ENCODE measurements around the gene DBX1. TPM values are rescaled to one million over a fixed set of nuclear protein-coding genes. Genes with fewer than 3 reads are reported as not detected.

DBX1 gene
- polyA plus RNA-seq, 2 of the 4 experiments (the other 2 are of a cell fraction), result not detected

DNA sequence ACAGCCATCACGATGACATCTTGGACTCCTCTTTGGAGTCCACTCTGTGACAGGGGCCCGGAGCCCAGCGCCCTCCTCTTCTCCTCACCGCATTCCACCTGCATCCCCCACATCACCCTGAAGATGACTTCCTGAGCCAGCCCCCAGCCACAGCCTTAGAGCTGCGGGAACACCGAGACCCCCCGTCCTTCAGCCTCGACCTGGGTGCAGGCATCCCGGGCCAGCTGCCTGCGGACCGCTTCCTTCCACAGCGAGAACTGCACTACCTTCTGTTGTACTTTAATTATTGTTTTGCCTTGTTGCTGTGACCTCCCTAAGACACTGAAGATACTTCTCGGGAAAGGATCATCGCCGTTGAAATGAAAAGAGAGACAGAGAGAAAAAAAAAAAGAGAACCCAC lies 42.1 kb downstream of the DBX1 start:
- Histone ChIP-seq H3K4me3 (no peak overlapping the region), H3K4me2 (no peak overlapping the region), H3K9me3 (no peaks in the 10 kb centered on the region), H3K27ac (no peak overlapping the region), H3K4me1 (peaks cover 5% of the 10 kb centered on the region)
- TF ChIP-seq KDM5A (IDR thresholded peaks at IDR 0.05) (no peak), FOXS1 (CRISPR knock-in tag; IDR thresholded peaks at IDR 0.05) (no peak), EHMT2 (IDR thresholded peaks at IDR 0.05; ENCODE audit: low read depth) (no peak), SMC3 (IDR thresholded peaks at IDR 0.05) (no peak), ZFP36 (IDR thresholded peaks at IDR 0.05; ENCODE audit: borderline replicate concordance, partially characterized antibody) (no peak), JUNB (IDR thresholded peaks at IDR 0.05) (no peak), HEYL (CRISPR knock-in tag; IDR thresholded peaks at IDR 0.05) (no peak), HOXB13 (CRISPR knock-in tag; IDR thresholded peaks at IDR 0.05; ENCODE audit: low read depth) (no peak), PHF8 (IDR thresholded peaks at IDR 0.05; ENCODE audit: borderline replicate concordance, low read depth) (no peak)
- TF ChIP-seq, protein P1, sequence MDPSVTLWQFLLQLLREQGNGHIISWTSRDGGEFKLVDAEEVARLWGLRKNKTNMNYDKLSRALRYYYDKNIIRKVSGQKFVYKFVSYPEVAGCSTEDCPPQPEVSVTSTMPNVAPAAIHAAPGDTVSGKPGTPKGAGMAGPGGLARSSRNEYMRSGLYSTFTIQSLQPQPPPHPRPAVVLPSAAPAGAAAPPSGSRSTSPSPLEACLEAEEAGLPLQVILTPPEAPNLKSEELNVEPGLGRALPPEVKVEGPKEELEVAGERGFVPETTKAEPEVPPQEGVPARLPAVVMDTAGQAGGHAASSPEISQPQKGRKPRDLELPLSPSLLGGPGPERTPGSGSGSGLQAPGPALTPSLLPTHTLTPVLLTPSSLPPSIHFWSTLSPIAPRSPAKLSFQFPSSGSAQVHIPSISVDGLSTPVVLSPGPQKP (IDR thresholded peaks at IDR 0.05; ENCODE audit: low read depth, low read length), result no peak
- TF ChIP-seq, protein P2, sequence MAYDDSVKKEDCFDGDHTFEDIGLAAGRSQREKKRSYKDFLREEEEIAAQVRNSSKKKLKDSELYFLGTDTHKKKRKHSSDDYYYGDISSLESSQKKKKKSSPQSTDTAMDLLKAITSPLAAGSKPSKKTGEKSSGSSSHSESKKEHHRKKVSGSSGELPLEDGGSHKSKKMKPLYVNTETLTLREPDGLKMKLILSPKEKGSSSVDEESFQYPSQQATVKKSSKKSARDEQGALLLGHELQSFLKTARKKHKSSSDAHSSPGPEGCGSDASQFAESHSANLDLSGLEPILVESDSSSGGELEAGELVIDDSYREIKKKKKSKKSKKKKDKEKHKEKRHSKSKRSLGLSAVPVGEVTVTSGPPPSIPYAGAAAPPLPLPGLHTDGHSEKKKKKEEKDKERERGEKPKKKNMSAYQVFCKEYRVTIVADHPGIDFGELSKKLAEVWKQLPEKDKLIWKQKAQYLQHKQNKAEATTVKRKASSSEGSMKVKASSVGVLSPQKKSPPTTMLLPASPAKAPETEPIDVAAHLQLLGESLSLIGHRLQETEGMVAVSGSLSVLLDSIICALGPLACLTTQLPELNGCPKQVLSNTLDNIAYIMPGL (CRISPR knock-in tag; IDR thresholded peaks at IDR 0.05; ENCODE audit: borderline replicate concordance), result no peak
- WGBS (ENCODE audit: missing lambda C conversion rate), result 94% methylated on average over 15 of the region's 15 CpGs
- ChIA-PET POLR2A (no interaction called here), CTCF (interaction anchor here (0.6 to 11.7 kb wide), 7 partner anchors 8 to 564 kb away, joined by 3 to 150 read pairs (median 6); no protein-coding TSS in a partner anchor)
- FAIRE-seq (no peak), DNase-seq (ENCODE audit: low read depth in 1 of 2, low spot score in 1 of 2) (no peak), ATAC-seq (no peak)

DNA sequence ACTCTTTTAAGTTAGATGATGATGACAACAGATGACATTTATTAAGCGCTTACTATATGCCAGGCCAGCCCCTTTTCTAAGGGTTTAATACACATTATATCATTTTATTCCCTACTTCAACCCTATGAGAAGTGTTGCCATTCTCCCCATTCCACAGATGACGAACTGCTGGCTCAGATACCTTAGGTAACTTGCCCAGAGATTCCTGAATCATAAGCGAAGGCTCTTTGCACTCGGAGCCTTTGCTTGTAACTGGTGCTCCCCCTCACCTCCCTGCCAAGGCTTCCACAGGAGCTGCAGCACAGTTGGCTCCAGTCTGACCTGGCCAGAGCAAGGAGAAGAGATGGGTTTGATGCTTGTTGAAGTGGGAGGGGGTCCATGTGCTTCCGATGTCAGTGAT lies 43.0 kb downstream of the DBX1 start:
- H3K27ac ChIP-seq, result no peak overlapping the region
- ChIA-PET POLR2A (no interaction called here), CTCF (interaction anchor here (0.5 to 11.7 kb wide), 8 partner anchors 9 to 563 kb away, joined by 3 to 150 read pairs (median 5); no protein-coding TSS in a partner anchor)
- ATAC-seq, result no peak
- WGBS (ENCODE audit: missing lambda C conversion rate), result 87% methylated on average over 5 of the region's 5 CpGs
- no peak for FAIRE-seq
- H3K9me3 ChIP-seq, result no peaks in the 10 kb centered on the region
- no peak overlapping the region for H3K4me2 ChIP-seq
- TF ChIP-seq TP53 (CRISPR knock-in tag; IDR thresholded peaks at IDR 0.05) (no peak), PHF8 (IDR thresholded peaks at IDR 0.05; ENCODE audit: borderline replicate concordance, low read depth) (no peak), HOXB13 (CRISPR knock-in tag; IDR thresholded peaks at IDR 0.05; ENCODE audit: low read depth) (no peak), BHLHE40 (IDR thresholded peaks at IDR 0.05; ENCODE audit: low read depth, low read length) (no peak), MYC (IDR thresholded peaks at IDR 0.05; ENCODE audit: borderline replicate concordance, low read length) (no peak), SREBF2 (IDR thresholded peaks at IDR 0.05) (no peak), FOXS1 (CRISPR knock-in tag; IDR thresholded peaks at IDR 0.05) (no peak), RCOR1 (IDR thresholded peaks at IDR 0.05; ENCODE audit: low read depth, low read length) (no peak), ZNF302 (CRISPR knock-in tag; IDR thresholded peaks at IDR 0.05) (no peak), ZC3H11A (IDR thresholded peaks at IDR 0.05) (no peak)
- TF ChIP-seq, protein P3, sequence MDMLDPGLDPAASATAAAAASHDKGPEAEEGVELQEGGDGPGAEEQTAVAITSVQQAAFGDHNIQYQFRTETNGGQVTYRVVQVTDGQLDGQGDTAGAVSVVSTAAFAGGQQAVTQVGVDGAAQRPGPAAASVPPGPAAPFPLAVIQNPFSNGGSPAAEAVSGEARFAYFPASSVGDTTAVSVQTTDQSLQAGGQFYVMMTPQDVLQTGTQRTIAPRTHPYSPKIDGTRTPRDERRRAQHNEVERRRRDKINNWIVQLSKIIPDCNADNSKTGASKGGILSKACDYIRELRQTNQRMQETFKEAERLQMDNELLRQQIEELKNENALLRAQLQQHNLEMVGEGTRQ (IDR thresholded peaks at IDR 0.05), result no peak
- peaks cover 15% of the 10 kb centered on the region for H3K4me1 ChIP-seq
- DNase-seq (ENCODE audit: low read depth in 1 of 2, low spot score in 1 of 2), result no peak
- H3K4me3 ChIP-seq, result no peak overlapping the region

DNA sequence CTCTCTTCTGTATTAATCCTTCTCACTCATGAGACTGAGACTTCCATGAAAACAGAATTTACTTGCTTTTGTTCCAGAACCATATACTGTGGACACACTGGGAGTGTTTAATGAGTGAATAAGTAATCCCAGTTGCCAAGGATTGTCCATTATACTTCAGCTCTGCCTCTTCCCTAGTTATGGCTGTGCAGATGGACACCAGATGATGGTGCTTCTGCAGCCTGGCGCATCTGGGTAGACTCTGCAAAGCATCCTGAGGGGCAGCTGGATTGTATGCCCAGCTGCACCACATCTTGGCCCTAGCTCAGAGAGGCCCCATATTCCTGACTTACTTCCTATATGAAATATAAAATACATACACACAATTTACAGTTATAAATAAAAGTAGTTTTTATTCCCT lies 43.5 kb downstream of the DBX1 start:
- Histone ChIP-seq H3K4me3 (no peak overlapping the region), H3K27ac (no peak overlapping the region), H3K4me1 (peaks cover 19% of the 10 kb centered on the region), H3K9me3 (no peaks in the 10 kb centered on the region), H3K4me2 (no peak overlapping the region)
- WGBS (ENCODE audit: missing lambda C conversion rate), result 60% methylated on average over 1 of the region's 1 CpG
- FAIRE-seq, result no peak
- CTCF ChIA-PET, result interaction anchor here (0.5 to 11.7 kb wide), 6 partner anchors 10 to 563 kb away, joined by 3 to 150 read pairs (median 4); no protein-coding TSS in a partner anchor
- POLR2A ChIA-PET, result no interaction called here
- no peak for DNase-seq (ENCODE audit: low read depth in 1 of 2, low spot score in 1 of 2)
- ATAC-seq, result no peak
- TF ChIP-seq, protein P4, sequence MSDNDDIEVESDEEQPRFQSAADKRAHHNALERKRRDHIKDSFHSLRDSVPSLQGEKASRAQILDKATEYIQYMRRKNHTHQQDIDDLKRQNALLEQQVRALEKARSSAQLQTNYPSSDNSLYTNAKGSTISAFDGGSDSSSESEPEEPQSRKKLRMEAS (IDR thresholded peaks at IDR 0.05), result no peak
- TF ChIP-seq, protein P5, sequence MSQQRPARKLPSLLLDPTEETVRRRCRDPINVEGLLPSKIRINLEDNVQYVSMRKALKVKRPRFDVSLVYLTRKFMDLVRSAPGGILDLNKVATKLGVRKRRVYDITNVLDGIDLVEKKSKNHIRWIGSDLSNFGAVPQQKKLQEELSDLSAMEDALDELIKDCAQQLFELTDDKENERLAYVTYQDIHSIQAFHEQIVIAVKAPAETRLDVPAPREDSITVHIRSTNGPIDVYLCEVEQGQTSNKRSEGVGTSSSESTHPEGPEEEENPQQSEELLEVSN (IDR thresholded peaks at IDR 0.05; ENCODE audit: borderline replicate concordance, low read depth), result no peak
- no peak for TF ChIP-seq HOXB5 (CRISPR knock-in tag; IDR thresholded peaks at IDR 0.05)
- TF ChIP-seq HOXB13 (CRISPR knock-in tag; IDR thresholded peaks at IDR 0.05; ENCODE audit: low read depth), result no peak
